Measurements from ENCODE around the gene SPATA18.
"Not testable (repeated sequence)": the region's sequence is repeated elsewhere in the genome, so short reads cannot be mapped to it uniquely, and the experiment has no call there.

Gene SPATA18

DNA sequence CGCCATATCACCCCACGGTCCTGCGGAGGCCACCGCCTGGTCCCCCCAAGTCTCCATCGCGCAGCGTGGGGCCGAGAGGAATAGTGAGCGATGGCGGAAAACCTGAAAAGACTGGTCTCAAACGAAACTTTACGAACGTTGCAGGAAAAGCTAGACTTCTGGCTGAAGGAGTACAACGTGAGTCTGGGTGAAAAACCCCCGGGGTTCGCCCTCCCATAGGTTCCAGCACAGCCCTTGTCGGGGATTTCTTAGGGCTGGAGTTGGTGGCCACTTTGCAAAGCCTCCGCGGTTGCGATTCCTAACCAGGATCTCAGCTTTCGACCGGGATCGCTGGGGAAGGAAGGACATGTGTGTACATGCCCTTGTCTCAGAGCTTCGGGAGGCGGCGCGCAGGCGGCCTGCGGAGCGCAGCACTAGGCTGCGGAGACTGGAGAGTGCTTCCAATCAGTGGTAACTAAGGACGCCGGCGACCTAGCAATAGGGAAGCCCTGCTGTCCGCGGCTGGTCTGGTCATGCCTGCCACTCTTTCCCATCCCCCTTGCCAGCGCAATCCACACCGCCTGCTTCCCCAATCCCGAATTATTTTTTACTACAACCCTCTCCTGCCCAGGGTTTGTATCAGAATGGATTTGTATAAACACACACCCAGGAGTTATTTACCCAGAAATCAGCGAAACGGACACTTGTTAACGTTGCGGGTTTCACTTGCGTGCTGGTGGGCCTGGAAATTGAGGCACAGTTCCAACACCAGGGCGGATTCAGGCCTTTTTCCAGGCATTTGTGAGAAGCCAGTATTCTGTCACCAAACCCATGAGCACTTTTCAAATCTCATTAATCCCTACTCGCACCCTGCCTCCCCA is 741 bp downstream of the SPATA18 start:
- peak in 34 of 51 donors; percentile 4 to 62 (median 24) for DNase-seq

DNA sequence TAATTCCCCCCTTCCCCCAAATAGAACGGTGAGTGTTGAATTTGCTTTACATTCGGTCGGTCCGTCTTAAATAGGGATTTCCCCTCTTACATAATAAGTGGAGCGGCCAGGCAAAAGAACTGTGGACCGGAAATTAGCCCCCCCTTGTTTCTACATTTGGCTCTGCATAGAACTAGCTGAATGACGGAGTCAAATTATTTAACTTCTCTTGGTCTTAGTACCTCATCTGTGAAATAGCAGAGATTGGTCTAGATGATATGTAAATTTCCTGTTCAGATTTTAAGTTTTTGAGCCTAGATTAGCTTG is 1.3 kb downstream of the SPATA18 start:
- DNase-seq: peak in 1 of 51 donors; percentile 1

- DNase-seq: no peak
Measured at GRCh38 chr4:52054254-52054653, 3.1 kb downstream of the SPATA18 start.

DNA sequence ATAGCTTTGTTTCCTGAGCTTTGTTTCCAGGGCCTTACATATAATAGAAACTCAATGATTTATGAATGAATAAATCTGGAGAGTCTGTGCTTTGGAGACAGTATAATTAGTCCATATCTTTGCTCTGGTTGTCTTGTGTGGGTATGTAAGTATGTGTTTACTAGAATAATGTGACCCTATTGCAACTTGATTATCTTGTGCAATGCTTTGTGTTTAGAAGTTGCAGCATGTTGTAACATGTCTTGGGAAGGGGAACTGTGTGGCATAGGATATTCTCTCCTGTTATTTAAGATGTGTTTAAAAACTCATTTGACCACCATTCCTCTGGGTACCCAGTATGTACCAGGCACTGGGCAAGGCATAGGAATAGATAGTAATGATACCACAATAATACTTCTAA is 6.1 kb downstream of the SPATA18 start:
- DNase-seq: no peak

DNA sequence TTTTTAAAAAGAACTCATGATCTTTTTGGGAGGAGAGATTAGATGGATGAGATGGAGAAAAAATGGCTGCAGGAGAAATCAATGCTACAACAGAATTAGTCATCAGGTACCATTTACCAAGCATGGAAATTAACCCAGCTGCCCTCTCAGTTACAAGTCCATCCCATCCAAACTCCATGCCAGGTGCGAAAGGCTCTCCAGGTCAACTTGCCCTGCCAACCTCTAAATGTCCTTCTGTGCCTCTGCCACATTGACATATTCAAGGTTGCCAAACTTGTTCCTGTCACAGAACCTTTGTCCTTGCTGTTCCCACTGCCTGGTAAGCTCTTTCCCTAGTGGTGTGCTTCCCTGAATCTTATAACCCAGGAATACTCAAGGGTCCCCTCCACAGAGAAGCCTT is 7.2 kb downstream of the SPATA18 start:
- no peak for DNase-seq

DNA sequence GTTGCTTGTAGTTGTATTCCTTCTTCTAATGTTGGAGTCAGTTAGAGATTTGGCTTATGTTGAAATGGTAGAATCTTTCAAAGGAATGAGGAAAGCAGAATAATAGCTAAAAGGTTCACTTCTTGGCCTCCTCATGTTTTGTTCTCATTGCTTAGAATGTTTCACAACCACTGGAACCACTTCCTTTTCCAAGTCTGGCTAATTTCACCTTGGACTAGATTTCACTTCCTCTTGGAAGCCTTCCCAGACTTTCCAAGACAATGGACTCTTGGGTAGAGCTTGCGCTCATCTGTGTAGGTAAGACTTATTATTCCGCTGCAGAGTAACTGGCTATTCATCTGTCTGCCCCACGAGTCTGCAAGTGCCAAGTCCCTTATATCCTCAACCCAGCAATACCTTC is 8.3 kb downstream of the SPATA18 start:
- peak in 1 of 51 donors; percentile 8 for DNase-seq

DNA sequence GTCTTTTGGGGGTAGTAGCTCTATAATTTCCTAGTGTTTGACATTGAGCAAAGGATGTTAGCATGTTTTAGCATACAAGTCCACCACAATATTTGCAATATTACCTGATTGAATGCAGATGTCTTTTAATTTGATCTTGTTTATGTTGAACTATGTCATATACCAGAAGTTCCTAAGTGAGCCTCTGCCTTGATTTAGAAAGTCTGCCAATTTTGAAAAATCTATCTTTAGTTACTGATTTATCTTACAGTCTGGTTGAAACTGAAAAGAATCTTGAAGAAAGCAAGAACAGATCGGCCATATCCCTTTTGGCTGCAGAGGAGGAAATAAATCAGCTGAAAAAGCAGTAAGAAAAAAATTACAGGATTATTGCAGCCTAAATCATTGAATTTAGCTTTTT is 18.5 kb downstream of the SPATA18 start:
- no peak for DNase-seq

DNA sequence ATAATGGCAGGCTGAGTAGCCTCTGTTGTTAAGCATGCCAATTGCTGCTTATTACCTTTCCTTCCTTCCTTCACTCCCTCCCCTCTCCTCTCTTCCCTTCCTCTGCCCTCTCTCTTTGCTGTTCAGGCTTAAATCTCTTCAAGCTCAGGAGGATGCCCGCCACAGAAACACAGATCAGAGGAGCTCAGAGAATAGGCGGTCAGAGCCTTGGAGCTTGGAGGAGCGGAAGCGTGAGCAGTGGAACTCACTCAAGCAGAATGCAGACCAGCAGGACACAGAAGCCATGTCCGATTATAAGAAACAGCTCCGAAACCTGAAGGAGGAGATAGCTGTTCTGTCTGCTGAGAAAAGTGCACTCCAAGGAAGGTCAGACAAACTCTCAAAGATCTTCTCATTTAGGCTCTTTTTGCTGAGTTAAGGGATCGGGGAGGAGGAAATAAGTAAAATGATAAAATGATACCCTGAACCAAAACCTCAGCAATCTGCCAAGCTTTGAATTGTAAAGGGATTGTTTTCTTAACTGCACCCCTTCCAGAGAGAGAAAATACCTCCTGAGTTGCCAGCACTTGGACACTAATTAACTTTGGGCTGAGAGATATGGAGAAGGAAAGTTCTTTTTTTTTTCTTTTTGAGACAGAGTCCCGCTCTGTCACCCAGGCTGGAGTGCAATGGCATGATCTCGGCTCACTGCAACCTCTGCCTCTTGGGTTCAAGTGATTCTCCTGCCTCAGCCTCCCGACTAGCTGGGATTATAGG is 20.9 kb downstream of the SPATA18 start:
- DNase-seq: no peak

DNA sequence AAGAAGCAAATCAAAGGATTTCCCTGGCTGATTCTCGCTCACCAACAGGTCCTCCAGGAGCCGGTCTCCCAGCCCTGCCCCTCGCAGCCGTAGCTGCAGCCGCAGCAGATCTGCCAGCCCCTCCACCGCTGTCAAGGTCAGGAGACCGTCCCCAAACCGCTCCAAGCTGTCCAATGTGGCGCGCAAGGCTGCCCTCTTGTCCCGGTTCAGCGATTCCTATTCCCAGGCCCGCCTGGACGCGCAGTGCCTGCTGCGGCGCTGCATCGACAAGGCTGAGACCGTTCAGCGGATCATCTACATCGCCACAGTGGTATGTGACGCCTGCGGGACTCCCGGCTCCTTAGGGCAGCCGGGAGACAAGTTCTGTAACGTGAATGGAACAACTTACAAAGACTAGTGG is 25.6 kb downstream of the SPATA18 start:
- peak in 21 of 51 donors; percentile 0 to 30 (median 5) for DNase-seq

DNA sequence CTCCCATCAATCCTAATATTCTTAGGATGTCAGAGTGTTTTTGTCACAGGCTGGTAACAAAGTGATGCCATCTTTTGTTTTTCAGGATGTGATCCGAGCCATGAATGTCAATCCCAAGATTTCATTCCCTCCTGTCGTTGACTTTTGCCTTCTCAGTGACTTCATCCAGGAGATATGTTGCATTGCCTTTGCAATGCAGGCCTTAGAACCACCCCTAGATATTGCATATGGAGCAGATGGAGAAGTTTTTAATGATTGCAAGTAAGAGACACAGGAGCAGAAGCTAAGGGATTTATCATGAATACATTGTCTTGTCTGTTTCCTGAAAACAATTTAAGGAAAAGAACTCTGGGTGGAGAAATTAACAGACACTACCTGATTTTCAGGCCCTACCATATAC is 28.6 kb downstream of the SPATA18 start:
- no peak for DNase-seq

- no peak for DNase-seq
Measured at GRCh38 chr4:52081216-52081615, 30.1 kb downstream of the SPATA18 start.

DNA sequence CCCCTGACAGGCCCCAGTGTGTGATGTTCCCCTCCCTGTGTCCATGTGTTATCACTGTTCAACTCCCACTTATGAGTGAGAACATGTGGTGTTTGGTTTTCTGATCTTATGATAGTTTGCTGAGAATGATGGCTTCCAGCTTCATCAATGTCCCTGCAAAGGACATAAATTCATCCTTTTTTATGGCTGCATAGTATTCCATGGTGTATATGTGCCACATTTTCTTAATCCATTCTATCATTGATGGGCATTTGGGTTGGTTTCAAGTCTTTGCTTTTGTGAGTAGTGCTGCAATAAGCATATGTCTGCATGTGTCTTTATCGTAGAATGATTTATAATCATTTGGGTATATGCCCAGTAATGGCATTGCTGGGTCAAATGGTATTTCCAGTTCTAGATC is 35.3 kb downstream of the SPATA18 start:
- not testable (repeated sequence) for DNase-seq

GRCh38 chr4:52091801-52092200 is 40.7 kb downstream of the SPATA18 start:
- no peak for DNase-seq

DNA sequence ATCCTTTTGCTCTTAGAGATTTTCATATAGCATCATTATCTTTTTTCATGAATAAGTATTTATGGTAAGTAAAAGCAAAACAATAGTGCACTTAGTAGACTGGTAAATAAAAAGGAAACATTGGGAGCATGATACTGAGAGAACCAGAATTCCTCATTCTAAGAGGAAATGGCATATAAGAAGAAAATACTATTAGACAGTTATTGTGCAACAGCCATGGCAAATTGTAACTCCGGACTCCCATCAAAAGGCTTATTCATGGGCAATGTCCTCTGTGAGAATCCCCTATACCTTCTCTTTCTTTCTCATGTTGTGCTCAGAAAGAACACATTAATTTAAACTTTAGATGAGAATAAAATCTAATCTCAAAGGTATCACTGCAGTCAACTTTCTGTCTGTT is 42.4 kb downstream of the SPATA18 start:
- no peak for DNase-seq

- DNase-seq: no peak
Measured at GRCh38 chr4:52094376-52095145, 43.5 kb downstream of the SPATA18 start.

DNA sequence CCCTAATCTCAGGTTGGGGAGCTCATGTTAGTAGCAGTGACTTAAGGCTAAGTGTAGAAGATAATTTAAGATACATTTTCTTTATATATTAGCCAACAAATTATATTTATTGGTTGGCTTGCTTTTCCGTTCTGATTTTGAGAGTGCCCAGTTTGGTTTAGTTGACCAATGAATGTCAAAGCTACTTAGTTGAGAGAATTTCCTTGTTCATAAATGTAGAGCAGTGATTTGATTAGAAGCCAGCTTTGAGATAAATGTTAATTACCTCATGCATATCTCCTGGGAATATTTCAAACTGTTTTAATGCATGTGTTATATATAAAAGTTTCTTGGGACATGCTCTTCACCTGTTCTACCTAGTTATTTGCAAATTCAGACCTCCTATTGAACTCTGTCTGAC is 44.3 kb downstream of the SPATA18 start:
- no peak for DNase-seq

DNA sequence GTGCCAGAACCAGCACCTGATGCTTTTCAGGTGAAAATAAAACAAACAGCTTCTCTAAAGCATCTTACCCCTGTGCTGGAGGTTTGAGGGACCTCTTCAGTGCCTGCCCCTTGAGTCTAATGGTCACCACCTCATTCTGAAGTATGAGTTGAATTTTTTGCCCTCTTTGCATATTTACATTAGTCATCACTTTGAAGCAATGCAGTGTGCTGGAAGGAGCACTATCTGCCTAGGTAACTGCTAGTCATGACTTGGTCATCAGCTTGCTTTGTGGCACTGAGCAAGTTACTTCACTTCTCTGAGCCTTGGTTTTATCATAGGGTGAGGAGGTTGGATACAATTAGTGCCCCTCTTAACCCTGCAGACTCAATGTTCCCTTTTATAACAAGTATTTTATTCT is 44.9 kb downstream of the SPATA18 start:
- no peak for DNase-seq

GRCh38 chr4:52098618-52099017 is 47.5 kb downstream of the SPATA18 start:
- no peak for DNase-seq

DNA sequence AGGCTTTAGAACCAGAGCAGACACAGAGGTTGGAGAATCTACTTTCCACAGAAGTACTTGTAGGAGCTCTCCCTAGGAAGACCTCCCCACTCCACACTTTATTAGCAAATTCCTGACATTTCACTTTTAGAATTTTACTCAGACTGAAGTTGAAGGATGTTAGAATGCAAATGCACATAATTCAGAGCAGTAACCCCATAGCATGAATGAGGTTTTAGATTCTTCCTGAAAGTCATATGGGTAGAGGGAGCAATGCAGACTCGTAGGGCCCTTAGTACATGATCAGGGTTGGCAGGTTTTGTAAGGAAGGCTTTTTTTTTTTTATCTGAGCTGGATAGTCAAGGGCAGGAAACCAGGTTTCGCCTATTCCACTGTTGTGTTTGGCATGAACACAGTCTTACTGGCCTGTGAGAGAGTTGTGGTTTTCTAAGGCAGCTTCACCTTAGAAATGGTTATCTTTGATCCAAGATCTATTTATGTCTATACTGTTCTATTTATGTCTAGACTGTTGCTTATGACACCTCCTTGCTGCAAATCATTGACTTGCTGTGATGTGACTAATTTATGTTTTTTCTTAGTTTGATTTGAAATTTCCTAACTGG is 48.9 kb downstream of the SPATA18 start:
- DNase-seq: no peak

DNA sequence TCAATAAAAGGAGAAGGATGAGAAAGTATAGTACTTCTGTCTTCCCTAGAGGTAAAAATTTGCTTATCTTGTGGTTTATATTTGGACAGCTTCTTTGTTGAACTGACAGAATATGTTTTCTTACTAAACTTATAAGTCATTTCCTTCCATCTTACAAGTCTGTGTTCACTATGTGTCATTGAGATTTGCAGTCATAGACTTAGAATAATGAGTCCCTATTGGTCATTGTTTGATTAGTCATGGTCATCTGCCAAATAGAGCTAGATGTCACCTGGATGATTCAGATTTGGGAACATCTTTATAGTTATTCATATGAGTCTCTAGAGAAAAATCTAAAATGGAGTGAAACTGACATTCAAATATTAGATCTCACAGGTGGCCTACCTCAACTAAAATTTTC is 51.5 kb downstream of the SPATA18 start:
- DNase-seq: no peak

DNA sequence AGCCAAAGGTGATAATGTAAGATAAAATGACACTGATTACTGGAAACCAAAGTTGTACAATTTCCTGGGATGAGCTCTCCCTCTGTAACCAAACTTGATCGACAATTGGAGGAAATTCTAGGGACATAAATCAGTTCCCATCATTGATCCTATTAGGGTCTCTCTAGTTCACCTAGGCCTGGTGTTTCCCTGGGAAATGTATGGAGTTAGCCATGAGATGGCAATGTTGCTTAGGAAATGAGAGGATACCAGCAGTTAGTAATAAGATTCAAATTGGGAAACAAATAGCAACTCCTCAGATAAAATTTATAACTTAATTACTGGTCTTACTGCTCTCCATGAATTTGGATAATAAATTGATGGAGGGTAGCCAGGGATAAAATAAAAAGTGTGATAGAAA is 52.2 kb downstream of the SPATA18 start:
- DNase-seq: peak in 1 of 51 donors; percentile 25

DNA sequence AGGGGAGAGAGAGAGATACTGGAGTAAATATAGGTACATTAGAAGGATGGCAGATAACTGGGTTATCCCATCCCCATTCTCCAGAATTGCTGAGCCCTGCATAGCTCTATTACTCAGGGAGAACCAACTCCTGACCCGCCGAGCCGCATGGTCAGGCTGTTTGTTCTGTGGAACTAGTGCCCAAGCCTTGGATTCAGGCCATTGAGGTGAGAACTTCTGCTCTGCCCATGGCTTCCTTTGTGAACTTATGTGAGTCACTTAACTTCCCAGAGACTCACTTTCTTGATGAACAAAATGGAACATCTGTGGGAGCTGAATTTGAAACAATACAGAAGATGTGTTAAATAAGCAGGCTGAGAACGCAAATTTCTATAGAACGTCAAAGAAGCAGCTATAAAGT is 54.2 kb downstream of the SPATA18 start:
- DNase-seq: no peak
